Ovary (tissue), 10 donors: Measurements from ENCODE around the gene SLC66A3. TPM values are rescaled to one million over a fixed set of nuclear protein-coding genes. Genes with fewer than 3 reads are reported as not detected.
A peak's percentile ranks its signal among the peaks of the same experiment; 100 is the strongest.

Experiments
- DNase-seq, 5 donors: peaks; one replicate each; pipeline ENCODE4 v3.0.0-alpha.2; 2019 to 2020
- H3K27ac ChIP-seq, 2 donors: fragments of 200-600 bp; one replicate each; pipeline versions ENCODE4 v1.5.1 to v1.8.0; 2019 to 2022
- H3K27me3 ChIP-seq: fragments of 200-600 bp; one replicate; pipeline ENCODE4 v1.8.0; 2022
- H3K36me3 ChIP-seq: fragments of 200-600 bp; sonication (generic); one replicate; pipeline ENCODE4 v1.5.1; 2019
- H3K4me1 ChIP-seq: one replicate; pipeline ENCODE4 v1.8.1; 2013; ENCODE audit warnings: mild to moderate bottlenecking, moderate library complexity; ENCODE audit not compliant: insufficient read depth
- H3K4me3 ChIP-seq: fragments of 200-600 bp; sonication (generic); one replicate; pipeline ENCODE4 v1.5.1; 2017
- H3K9me3 ChIP-seq, 2 donors: fragments of 200-600 bp in 1 of 2; sonication (generic) in 1 of 2; one replicate each; pipeline versions ENCODE4 v1.5.1 to v1.8.1; 2013 to 2019; ENCODE audit warnings: mild to moderate bottlenecking in 1 of 2, moderate library complexity in 1 of 2
- EP300 ChIP-seq: sonication (generic); formaldehyde crosslinking; IDR thresholded peaks from one replicate; pipeline ENCODE4 v1.6.1; 2017; ENCODE audit warnings: antibody characterized with exemption
- POLR2A ChIP-seq: fragments of 450-650 bp; IDR thresholded peaks from one replicate; pipeline ENCODE4 v1.6.1; 2017; ENCODE audit warnings: antibody characterized with exemption, mild to moderate bottlenecking, moderate library complexity
- WGBS, 3 donors: extraction: QIAGEN DNeasy Blood & Tissue Kit in 1 of 3; methylation state at CpG; one replicate each; pipeline versions ENCODE4 v1.1.5 to v1.1.7; 2013 to 2017; 5-methylcytosine and 5-hydroxymethylcytosine counted together
- intact Hi-C, 4 donors: fragments of 100-400 bp; cut with DNase I; formaldehyde crosslinking; loops; one replicate each; pipeline versions ENCODE4 v1.11.0 to v1.15.1; 2022 to 2023
- long read RNA-seq, 3 donors: library from polyadenylated mRNA in 2 of 3; unstranded in 2 of 3; transcript quantifications; one replicate each; pipeline ENCODE4 v2.0.0 and lab custom pipeline, GENCODE V29; 2021 to 2026
- polyA plus RNA-seq, 2 donors: library from polyadenylated mRNA; stranded (reverse); fragments of 200-250 nt in 1 of 2; fragments of 350-450 nt in 1 of 2; fragmentation: Illumina TruSeq in 1 of 2; extraction: RNeasy Lipid Tissue Mini Kit (QIAGEN cat#74804) in 1 of 2; gene quantifications; one replicate each; pipeline ENCODE4 v1.2.3, GENCODE V29; 2013 to 2014
- total RNA-seq, 7 donors: library from RNA; depleted of rRNA in 2 of 7; stranded (reverse); fragments of >200 nt in 2 of 7; fragmentation: NEBNext Ultra II Directional in 3 of 7; extraction: Animal tissue kit (Norgen Biotek cat#: 25700) in 3 of 7; gene quantifications; one replicate each; pipeline versions ENCODE4 v1.1.0 to v1.2.4, GENCODE V29; 2016 to 2023
- TF ChIP-seq, protein P1 (sequence below), 3 donors: fragments of 450-650 bp in 2 of 3; fragments of 200-600 bp in 1 of 3; IDR thresholded peaks; one replicate each; pipeline versions ENCODE4 v1.5.1 to v1.8.0; 2016 to 2022; ENCODE audit warnings: antibody characterized with exemption in 3 of 3, mild to moderate bottlenecking in 1 of 3
- donor health status: DM: no; HTN: no; CAD: no; lungs with moderate emphysema.
- donor health status: DM: no; HTN: no; CAD: no.
- donor health status: Bipolar disorder and iron deficiency.
- donor health status: DM: yes; HTN: yes; CAD: no.
- donor health status: DM: no; HTN: no; CAD: no.
- donor health status: DM: yes; HTN: yes; CAD: no.

Gene SLC66A3
- total RNA-seq (10 to 100 TPM; 22.9 to 76.2 (median 29.1) TPM), polyA plus RNA-seq (10 to 100 TPM; 36.5 to 43.5 TPM)
- long read RNA-seq, donor 1, transcript PQLC3-202 (6 exons, 696 nt) = minor isoform, 14 of 172 reads
- long read RNA-seq, donor 1, transcript PQLC3-203 (4 exons, 831 nt) = minor isoform, 10 of 172 reads
- long read RNA-seq, donor 1, transcript PQLC3-204 (6 exons, 1,784 nt) = minor isoform, 11 of 172 reads
- long read RNA-seq, donor 1, transcript PQLC3-201 (7 exons, 1,830 nt) = major isoform, 113 of 172 reads
- long read RNA-seq, donor 1, partial matches to known transcripts = 3 of 172 reads
- long read RNA-seq, donor 1, other reads (novel, unspliced or antisense) = 18 of 172 reads
- long read RNA-seq, donor 2, transcript PQLC3-202 (6 exons, 696 nt) = minor isoform, 7 of 46 reads
- long read RNA-seq, donor 2, transcript PQLC3-201 (7 exons, 1,830 nt) = major isoform, 31 of 46 reads
- long read RNA-seq, donor 2, partial matches to known transcripts = 5 of 46 reads
- long read RNA-seq, donor 2, other reads (novel, unspliced or antisense) = 0 of 46 reads
- long read RNA-seq, donor 3, transcript PQLC3-201 (7 exons, 1,830 nt) = major isoform, 40 of 69 reads
- long read RNA-seq, donor 3, transcript PQLC3-204 (6 exons, 1,784 nt) = minor isoform, 9 of 69 reads
- long read RNA-seq, donor 3, transcript PQLC3-202 (6 exons, 696 nt) = minor isoform, 7 of 69 reads
- long read RNA-seq, donor 3, partial matches to known transcripts = 2 of 69 reads
- long read RNA-seq, donor 3, other reads (novel, unspliced or antisense) = 8 of 69 reads

DNA sequence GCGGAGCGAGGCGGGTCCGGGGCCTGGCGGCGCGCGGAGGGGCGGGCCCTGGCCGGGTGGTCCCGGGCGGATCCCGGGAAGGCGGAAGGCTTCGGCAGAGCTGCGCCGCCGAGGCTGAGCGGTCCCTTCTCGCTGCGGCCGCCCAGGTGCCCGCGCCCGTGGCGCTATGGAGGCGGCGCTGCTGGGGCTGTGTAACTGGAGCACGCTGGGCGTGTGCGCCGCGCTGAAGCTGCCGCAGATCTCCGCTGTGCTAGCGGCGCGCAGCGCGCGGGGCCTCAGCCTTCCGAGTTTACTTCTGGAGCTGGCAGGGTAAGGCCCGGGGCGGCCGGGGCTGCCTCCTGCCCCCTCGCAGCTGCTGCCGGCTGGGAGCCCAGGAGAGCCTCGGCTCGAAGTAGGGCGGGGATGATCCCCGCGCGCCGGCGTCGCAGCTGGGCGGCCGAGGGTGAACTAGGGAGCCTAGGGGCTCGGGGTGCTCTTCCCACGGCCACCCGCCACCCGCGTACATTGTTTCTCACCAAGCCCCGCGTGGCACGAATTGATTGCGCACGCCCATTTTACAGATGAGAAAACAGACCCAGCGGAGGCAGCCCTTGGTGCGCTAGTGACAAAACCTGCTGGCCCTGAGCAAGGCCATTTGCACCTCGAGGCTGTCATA is at the start of gene SLC66A3:
Gene SLC66A3, plus strand, starts transcription at position 87 of the 655 bp plus-strand sequence. Its CDS starts 80 bp downstream, at position 167.
- 1 to 4% (median 2%) methylated on average over 16 to 71 of the region's 71 CpGs for WGBS, 3 donors
- peaks cover 2% of the 10 kb centered on the region for H3K4me1 ChIP-seq
- intact Hi-C loops = loop anchor here in 1 of 4 donors (10.0 kb wide), 1 partner anchor 189 kb away; the partner anchor contains the start of gene ROCK2
- H3K9me3 ChIP-seq = no peaks in the 10 kb centered on the region
- H3K27me3 ChIP-seq = no peaks in the 10 kb centered on the region
- DNase-seq = no peak
- peak within 1 kb of the TSS; percentile 57 to 87 for H3K27ac ChIP-seq
- no peaks in the 10 kb centered on the region for H3K36me3 ChIP-seq
- TF ChIP-seq, protein P1, sequence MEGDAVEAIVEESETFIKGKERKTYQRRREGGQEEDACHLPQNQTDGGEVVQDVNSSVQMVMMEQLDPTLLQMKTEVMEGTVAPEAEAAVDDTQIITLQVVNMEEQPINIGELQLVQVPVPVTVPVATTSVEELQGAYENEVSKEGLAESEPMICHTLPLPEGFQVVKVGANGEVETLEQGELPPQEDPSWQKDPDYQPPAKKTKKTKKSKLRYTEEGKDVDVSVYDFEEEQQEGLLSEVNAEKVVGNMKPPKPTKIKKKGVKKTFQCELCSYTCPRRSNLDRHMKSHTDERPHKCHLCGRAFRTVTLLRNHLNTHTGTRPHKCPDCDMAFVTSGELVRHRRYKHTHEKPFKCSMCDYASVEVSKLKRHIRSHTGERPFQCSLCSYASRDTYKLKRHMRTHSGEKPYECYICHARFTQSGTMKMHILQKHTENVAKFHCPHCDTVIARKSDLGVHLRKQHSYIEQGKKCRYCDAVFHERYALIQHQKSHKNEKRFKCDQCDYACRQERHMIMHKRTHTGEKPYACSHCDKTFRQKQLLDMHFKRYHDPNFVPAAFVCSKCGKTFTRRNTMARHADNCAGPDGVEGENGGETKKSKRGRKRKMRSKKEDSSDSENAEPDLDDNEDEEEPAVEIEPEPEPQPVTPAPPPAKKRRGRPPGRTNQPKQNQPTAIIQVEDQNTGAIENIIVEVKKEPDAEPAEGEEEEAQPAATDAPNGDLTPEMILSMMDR (IDR thresholded peaks at IDR 0.05) = no peak
- TF ChIP-seq EP300 (no peak), POLR2A (peak; percentile 45)
- H3K4me3 ChIP-seq = peak within 1 kb of the TSS; percentile 80

DNA sequence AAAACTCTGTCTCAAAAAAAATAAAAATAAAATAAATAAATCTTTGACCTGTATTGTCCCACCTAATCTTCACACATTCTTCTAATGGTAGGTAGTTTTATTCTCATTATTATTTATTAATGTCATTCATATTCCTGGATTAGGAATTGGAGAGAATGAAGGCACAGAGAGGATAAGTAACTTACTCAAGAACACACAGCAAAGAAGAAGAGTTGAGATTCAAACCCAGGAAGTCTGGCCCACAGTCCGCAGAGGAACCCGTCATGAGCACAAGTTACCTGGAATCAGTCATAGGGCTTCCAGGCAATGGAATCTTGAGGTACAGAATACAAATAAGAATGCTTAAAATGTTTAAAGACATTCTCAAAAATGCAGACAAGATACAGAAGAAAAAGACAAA is 46.3 kb upstream of the SLC66A3 start:
- intact Hi-C loops = no loop called here
- H3K4me3 ChIP-seq = no peak overlapping the region
- H3K4me1 ChIP-seq = no peaks in the 10 kb centered on the region
- TF ChIP-seq, protein P1 (IDR thresholded peaks at IDR 0.05) = no peak
- TF ChIP-seq POLR2A (no peak), EP300 (no peak)
- no peaks in the 10 kb centered on the region for H3K9me3 ChIP-seq
- 95 to 97% (median 95%) methylated on average over 2 of the region's 2 CpGs for WGBS, 3 donors
- no peak for DNase-seq
- H3K27me3 ChIP-seq = no peaks in the 10 kb centered on the region
- H3K36me3 ChIP-seq = no peaks in the 10 kb centered on the region
- H3K27ac ChIP-seq = no peak overlapping the region

DNA sequence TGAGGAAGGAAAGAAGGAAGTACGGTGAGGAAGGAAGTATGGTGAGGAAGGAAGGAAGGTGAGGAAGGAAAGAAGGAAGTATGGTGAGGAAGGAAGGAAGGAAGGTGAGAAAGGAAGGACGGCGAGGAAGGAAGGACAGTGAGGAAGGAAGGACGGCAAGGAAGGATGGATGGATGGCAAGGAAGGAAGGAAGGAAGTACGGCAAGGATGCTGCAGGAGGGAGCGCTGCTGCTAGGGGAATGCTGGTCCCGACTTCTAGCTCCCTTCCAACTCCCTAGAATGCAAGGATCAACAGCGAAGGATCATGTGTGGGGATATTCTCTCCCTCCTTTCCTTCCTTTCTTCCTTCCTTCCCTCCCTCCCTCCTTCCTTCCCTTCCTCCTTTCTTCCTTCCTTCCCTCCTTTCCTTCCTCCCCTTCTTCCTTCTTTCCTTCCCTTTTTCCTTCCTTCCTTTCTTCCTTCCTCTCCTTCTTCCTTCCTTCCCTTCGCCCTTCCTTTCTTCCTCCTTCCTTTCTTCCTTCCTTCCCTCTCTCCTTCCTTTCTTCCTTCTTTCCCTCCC is 42.3 kb upstream of the SLC66A3 start:
- no peak overlapping the region for H3K4me3 ChIP-seq
- H3K9me3 ChIP-seq = no peaks in the 10 kb centered on the region
- 91 to 95% (median 93%) methylated on average over 9 of the region's 9 CpGs for WGBS, 3 donors
- H3K27me3 ChIP-seq = no peaks in the 10 kb centered on the region
- H3K27ac ChIP-seq = no peak overlapping the region
- H3K4me1 ChIP-seq = no peaks in the 10 kb centered on the region
- no peak for TF ChIP-seq POLR2A
- no peak for TF ChIP-seq EP300
- TF ChIP-seq, protein P1 (IDR thresholded peaks at IDR 0.05) = no peak
- no peaks in the 10 kb centered on the region for H3K36me3 ChIP-seq
- DNase-seq = no peak
- intact Hi-C loops = no loop called here

DNA sequence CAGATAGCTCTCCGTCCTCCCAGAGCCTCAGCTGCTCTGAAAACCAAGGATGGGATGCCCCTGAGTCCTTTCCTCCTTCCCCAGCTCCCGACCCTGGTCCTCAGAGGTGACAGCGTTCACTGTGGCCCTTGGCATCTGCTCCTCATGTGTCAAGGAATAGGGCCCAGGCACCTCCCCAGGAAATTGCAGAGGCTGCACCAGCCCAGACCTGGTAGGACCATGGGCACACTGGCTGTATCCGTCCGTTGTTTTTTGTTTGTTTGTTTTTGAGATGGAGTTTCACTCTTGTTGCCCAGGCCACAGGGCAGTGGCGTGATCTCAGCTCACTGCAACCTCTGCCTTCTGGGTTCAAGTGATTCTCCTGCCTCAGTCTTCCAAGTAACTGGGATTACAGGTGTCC is 37.5 kb upstream of the SLC66A3 start:
- DNase-seq = no peak
- no peak overlapping the region for H3K4me3 ChIP-seq
- no peaks in the 10 kb centered on the region for H3K36me3 ChIP-seq
- WGBS, 3 donors = 81 to 83% (median 82%) methylated on average over 6 of the region's 6 CpGs
- intact Hi-C loops = no loop called here
- no peaks in the 10 kb centered on the region for H3K27me3 ChIP-seq
- TF ChIP-seq, protein P1 (IDR thresholded peaks at IDR 0.05) = no peak
- TF ChIP-seq POLR2A = no peak
- TF ChIP-seq EP300 = no peak
- H3K4me1 ChIP-seq = no peaks in the 10 kb centered on the region
- no peaks in the 10 kb centered on the region for H3K9me3 ChIP-seq
- H3K27ac ChIP-seq = no peak overlapping the region
